ENCODE results near the gene ADCYAP1. TPM values are rescaled to one million over a fixed set of nuclear protein-coding genes. Genes with fewer than 3 reads are reported as not detected.

Gene ADCYAP1
- polyA plus RNA-seq, 1 donor, result 0.09 TPM

DNA sequence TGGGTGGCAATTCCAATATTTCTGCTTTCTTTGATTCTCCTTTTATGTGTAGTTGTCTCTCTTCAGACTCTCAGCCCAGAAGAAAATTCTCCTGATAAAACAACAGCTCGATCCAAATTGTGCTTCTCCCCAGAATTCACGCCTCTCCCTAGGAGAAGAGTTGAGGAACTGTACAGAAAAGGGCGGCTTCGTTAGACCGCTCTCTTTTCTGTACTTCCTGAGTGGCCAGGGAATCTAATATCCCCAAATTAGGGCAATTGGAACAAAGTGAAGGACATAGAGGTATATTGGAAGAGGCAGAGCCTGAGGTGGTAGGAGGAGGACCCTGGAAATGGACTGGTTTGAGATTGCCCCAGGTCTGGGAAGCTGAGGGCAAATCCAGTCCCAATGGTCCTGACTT is 5.6 kb downstream of the ADCYAP1 start:
- no peak for DNase-seq

- no peak for DNase-seq
Observed at GRCh38 chr18:911025-911424, 6.4 kb downstream of the ADCYAP1 start.

DNA sequence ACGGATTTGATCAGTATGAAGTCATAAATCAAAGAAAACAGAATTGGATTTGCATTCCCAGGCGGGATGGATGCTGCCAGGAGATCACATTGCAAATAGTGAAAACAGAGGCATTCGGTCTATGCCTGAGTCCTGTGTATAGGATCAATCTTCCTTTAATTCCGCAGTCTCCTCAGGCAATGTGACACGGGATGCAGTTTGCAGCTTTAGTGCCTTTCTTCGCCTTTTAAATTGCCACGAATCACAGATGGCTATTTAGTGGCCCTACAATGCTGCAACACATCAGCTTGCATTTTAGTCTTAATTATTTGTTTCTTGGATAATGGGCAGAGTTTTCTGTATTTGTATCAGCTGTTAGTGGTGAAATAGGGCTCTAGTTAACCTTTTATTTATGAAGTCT is 6.8 kb downstream of the ADCYAP1 start:
- DNase-seq, result no peak

GRCh38 chr18:916562-916961 is 11.9 kb downstream of the ADCYAP1 start:
- DNase-seq, result no peak

DNA sequence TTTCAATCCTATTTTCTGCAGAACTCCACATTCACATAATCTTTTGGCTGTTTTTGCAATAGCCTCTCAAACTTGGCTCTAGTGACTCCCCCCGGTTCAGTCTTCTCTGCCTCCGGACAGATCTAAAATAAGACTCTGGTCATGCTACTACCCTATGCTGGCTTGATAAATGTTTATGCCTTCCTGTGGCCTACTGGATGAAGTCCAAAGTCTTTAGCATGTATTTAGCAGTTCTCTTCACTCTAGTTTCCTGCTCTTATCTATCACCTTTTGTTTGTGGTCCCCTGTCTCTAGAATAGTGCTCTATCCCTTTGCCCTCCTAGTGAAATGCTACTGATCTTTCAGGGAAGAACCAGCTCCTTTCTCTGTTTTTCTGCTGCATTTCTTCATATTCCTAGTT is 14.4 kb downstream of the ADCYAP1 start:
- no peak for DNase-seq

DNA sequence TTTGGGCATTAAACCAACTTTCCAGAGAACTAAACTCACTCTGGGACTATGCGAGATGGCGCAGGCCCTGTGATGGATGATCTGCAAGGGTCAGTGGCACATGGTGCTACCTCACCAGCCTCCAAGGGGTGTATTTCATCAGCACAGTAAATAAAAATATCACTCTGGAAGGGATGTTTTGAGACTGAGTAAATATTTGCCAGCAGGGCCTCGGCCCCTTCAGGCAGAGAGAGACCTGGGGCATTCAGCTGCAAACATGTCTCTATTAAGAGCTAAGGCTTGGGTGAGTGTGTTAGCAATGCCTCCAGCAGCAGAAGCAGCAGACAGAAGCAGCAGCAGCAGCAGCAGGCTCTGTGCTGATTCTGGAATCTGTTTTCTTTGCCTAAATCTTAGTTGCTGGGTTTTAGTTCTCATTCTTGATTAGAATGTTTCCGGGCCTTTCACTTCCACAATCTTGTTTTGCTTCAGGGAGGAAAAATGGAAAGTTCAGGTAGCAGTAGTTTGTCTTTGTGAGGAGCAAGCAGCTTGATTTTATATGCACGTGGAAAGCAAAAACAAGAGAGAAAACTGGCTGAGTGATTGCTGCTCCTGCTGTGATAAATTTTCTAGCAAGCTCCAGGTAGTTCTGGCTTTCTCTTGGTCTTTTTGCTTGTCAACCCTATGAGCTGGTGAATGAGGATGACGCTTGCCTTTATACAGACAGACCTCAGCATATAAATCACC is 18.6 kb downstream of the ADCYAP1 start:
- DNase-seq, result no peak

- DNase-seq, result no peak
Observed at GRCh38 chr18:924987-925386, 20.3 kb downstream of the ADCYAP1 start.

GRCh38 chr18:926946-927345 is 22.3 kb downstream of the ADCYAP1 start:
- no peak for DNase-seq

GRCh38 chr18:933082-933481 is 28.4 kb downstream of the ADCYAP1 start:
- DNase-seq, result no peak

DNA sequence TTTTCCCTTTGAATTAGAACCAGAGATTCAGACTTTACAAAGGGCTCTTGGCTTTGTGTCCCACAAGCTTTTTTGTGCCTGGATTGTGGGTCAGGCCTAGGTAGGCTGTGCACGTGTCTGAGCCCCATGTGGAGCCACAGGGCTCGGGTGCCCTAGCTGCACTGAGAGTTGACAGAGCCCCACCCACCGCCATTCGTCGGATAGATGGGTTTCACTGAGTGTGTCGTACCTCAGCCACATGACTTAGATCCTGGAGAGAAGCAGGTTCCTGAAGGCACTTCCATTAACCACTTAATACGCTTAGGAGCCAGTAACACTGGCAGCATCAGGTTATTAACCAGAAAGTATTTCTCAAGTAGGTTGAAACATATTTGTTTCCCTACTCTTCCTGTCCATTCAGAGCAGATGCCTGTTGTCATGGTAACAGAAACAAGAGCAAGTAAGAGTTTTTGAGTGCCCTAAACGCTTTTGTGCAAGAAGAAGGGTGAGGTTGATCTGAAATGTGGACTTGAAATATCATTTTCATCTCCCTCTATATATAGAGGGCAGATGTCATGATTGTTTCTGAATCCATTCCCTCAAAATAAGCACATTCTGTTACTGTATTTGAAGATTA is 30.0 kb downstream of the ADCYAP1 start:
- DNase-seq, result no peak

DNA sequence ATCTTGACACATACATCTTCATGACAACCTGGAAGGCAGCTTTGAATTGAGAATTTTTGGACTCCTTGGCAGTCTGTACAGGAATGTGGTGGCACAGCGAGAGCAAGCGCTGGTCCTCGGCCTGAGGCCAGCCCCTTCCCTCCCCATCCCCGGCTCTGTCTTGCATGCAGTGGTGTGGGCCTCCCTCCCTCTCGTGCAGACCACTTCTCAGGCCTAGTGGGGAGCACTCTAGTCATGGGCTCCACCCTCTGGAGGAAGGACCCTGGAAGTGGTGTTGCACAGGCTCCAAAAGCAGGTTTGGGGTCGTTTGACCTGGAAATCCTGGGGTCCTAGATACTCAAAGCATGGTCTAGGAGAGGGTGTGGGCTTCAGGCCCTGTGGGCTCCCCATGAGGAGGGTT is 32.3 kb downstream of the ADCYAP1 start:
- DNase-seq, result no peak

- DNase-seq, result no peak
Observed at GRCh38 chr18:939166-939565, 34.5 kb downstream of the ADCYAP1 start.

DNA sequence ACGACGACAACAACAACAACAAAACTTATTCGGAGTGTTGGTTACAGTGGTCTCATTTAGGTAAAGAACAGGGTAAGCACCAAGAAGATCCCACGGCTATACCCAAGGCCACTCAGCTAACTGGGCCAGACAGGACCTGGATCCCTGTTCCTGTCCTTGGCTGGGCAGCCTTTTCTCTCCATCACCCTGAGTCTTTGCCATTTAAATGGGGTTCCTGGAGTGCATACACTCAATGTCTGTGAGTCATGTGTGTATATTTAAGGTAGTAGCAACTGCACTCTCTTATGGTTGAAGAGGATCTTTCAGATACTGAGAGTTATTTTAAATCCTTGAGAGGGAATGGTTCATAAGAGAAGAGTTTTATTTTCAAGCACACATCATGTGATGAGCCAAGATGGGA is 35.3 kb downstream of the ADCYAP1 start:
- no peak for DNase-seq

GRCh38 chr18:941331-941730 is 36.7 kb downstream of the ADCYAP1 start:
- no peak for DNase-seq

- DNase-seq, result no peak
Observed at GRCh38 chr18:944440-944839, 39.8 kb downstream of the ADCYAP1 start.

- DNase-seq, result no peak
Observed at GRCh38 chr18:949724-950631, 45.3 kb downstream of the ADCYAP1 start.

- no peak for DNase-seq
Observed at GRCh38 chr18:950882-951495, 46.3 kb downstream of the ADCYAP1 start.

DNA sequence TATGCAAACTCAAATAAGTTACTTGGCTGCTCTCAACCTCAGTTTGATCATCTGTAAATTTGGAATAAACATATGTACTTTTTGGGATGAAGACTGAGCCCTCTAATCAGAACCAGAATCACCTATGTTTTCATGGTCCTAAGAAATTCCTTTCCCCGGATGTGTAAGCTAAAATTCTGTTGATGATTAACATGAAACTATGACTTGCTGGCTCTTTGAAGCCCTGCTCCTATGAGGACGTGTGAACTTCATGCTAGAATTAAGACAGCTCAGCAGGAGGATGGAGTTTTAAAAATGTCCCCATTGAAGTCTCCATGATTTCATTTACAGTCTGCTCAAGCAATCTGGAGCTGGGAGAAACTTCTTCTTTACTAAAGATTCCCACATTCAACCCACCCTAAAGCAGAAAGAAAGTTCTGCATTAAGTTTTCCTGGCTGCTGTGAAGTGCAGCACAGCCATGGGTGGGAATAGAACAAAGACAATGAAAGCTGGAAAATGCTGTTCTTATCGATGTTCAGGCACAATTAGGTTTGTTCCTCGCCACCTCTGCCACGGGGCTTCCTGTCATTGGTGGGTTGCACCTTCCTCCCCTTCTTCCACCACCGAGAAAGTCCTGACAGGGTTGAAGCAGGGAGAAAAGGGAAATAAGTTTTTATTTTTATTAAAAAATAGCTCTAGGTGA is 50.9 kb downstream of the ADCYAP1 start:
- DNase-seq, result no peak

DNA sequence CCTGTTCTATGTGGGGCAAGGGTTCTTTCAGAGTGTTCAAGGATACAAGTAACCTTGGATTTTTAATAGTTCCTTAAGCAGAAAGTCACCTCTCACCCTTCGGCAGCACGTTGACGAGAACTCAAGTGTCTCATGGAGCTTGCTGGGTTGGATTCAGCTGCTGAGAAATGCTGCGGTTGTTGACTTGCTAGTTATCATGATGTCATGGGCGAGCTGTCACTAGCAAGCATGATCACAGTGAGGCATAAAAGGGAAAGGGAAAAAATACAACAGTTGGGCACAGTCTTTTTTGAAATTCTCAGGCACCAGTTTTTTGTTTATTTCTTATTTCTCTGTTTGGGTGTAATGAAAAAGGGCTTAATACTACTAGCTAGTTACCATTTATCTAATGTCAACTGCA is 53.2 kb downstream of the ADCYAP1 start:
- no peak for DNase-seq

DNA sequence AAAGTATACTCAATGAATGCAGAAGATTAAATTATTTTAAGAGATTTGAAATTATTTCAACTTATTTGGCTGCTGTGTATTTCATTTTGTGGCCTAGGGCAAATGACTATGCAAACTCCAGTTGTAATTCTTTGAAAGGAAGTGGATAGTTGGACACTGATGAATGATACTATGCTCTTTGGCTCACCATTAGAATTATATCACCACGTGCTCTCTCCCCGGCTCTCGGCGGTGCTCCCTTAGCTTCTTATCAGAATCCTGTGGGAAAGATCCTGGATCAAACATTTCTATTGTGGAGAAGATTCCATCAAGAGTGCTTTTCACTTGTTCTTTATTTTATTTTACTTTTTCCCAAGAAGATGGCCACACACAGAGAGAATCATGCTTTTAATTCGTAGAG is 55.2 kb downstream of the ADCYAP1 start:
- no peak for DNase-seq
